Neural cell (in vitro differentiated cells): Measurements from ENCODE around the gene SH3PXD2B. TPM values are rescaled to one million over a fixed set of nuclear protein-coding genes. Genes with fewer than 3 reads are reported as not detected.

Source experiments
- H2AFZ ChIP-seq: fragments of 200-600, 300-800 bp; sonication (generic), shearing (Covaris generic); 2 replicates; pipeline ENCODE4 v1.6.0; 2014; ENCODE audit warnings: low read depth, mild to moderate bottlenecking, antibody characterized with exemption, low read length, moderate library complexity
- H3F3A ChIP-seq: fragments of 200-600 bp; shearing (Covaris generic); 2 replicates; pipeline ENCODE4 v1.6.1; 2016; ENCODE audit warnings: mild to moderate bottlenecking, moderate library complexity, mixed read lengths, antibody characterized with exemption, low read length; ENCODE audit not compliant: insufficient read depth, poor library complexity, severe bottlenecking
- H3K27ac ChIP-seq: fragments of 200-600, 300-800 bp; sonication (generic), shearing (Covaris generic); 2 replicates; pipeline ENCODE4 v1.5.1; 2014; ENCODE audit warnings: mild to moderate bottlenecking, low read length, moderate library complexity
- H3K27me3 ChIP-seq: fragments of 300-800, 200-600 bp; sonication (generic), shearing (Covaris generic); 2 replicates; pipeline ENCODE4 v1.6.0; 2014; ENCODE audit warnings: mild to moderate bottlenecking, low read depth, low read length, moderate library complexity; ENCODE audit not compliant: insufficient read depth
- H3K36me3 ChIP-seq: fragments of 300-800, 200-600 bp; sonication (generic), shearing (Covaris generic); 2 replicates; pipeline ENCODE4 v1.5.1; 2014; ENCODE audit warnings: mild to moderate bottlenecking, antibody characterized with exemption, low read length, moderate library complexity; ENCODE audit not compliant: insufficient read depth
- H3K4me2 ChIP-seq: fragments of 300-800, 200-600 bp; sonication (generic), shearing (Covaris generic); 2 replicates; pipeline ENCODE4 v1.6.0; 2014; ENCODE audit warnings: mild to moderate bottlenecking, low read length
- H3K4me3 ChIP-seq: fragments of 300-800, 200-600 bp; sonication (generic), shearing (Covaris generic); 2 replicates; pipeline ENCODE4 v1.5.1; 2014; ENCODE audit warnings: mild to moderate bottlenecking, low read length, moderate library complexity
- H3K79me2 ChIP-seq: fragments of 200-600 bp; shearing (Covaris generic); replicated peaks from 2 replicates; pipeline ENCODE4 v1.6.0; 2014; ENCODE audit warnings: mild to moderate bottlenecking, low read length, moderate library complexity; ENCODE audit not compliant: insufficient read depth
- H3K9ac ChIP-seq: fragments of 300-800, 200-600 bp; sonication (generic), shearing (Covaris generic); 2 replicates; pipeline ENCODE4 v1.6.1; 2016; ENCODE audit warnings: mild to moderate bottlenecking, low read length, mixed read lengths
- H3K9me2 ChIP-seq: fragments of 200-600 bp; shearing (Covaris generic); 2 replicates; pipeline ENCODE4 v1.6.1; 2016; ENCODE audit warnings: mild to moderate bottlenecking, low read length, mixed read lengths; ENCODE audit not compliant: insufficient read depth
- H3K9me3 ChIP-seq: fragments of 200-600, 300-800 bp; sonication (generic), shearing (Covaris generic); 2 replicates; pipeline ENCODE4 v1.6.1; 2016; ENCODE audit warnings: mild to moderate bottlenecking, mixed run types, low read length, moderate library complexity, mixed read lengths
- H4K20me1 ChIP-seq: fragments of 200-600 bp; shearing (Covaris generic); 2 replicates; pipeline ENCODE4 v1.6.1; 2016; ENCODE audit warnings: mild to moderate bottlenecking, mixed run types; ENCODE audit not compliant: insufficient read depth
- EP300 ChIP-seq: fragments of 450-650 bp; conservative IDR thresholded peaks from 2 replicates; pipeline ENCODE4 v1.6.1; 2014; ENCODE audit warnings: antibody characterized with exemption, mild to moderate bottlenecking, moderate library complexity; ENCODE audit not compliant: poor library complexity, severe bottlenecking
- EZH2 ChIP-seq: fragments of 200-600, 300-800 bp; shearing (Covaris generic), sonication (generic); IDR thresholded peaks from 2 replicates; pipeline ENCODE4 v1.6.1; 2014; ENCODE audit warnings: antibody characterized with exemption, low read length, borderline replicate concordance, mild to moderate bottlenecking; ENCODE audit not compliant: insufficient read depth, poor library complexity, severe bottlenecking
- MXI1 ChIP-seq: fragments of 450-650 bp; conservative IDR thresholded peaks from 2 replicates; pipeline ENCODE4 v1.6.1; 2014; ENCODE audit warnings: antibody characterized with exemption, mild to moderate bottlenecking; ENCODE audit not compliant: poor library complexity, severe bottlenecking
- POLR2AphosphoS5 ChIP-seq: IDR thresholded peaks from 2 replicates; pipeline ENCODE4 v1.6.1; 2012
- RAD21 ChIP-seq: fragments of 450-650 bp; conservative IDR thresholded peaks from 2 replicates; pipeline ENCODE4 v1.6.1; 2014; ENCODE audit warnings: antibody characterized with exemption, mild to moderate bottlenecking, moderate library complexity
- SMC3 ChIP-seq: fragments of 450-650 bp; conservative IDR thresholded peaks from 2 replicates; pipeline ENCODE4 v1.6.1; 2014; ENCODE audit warnings: antibody characterized with exemption, mild to moderate bottlenecking, moderate library complexity; ENCODE audit not compliant: poor library complexity
- TAF1 ChIP-seq: IDR thresholded peaks from 2 replicates; pipeline ENCODE4 v1.6.1; 2012; ENCODE audit warnings: low read depth
- polyA plus RNA-seq: library from polyadenylated mRNA; depleted of rRNA; stranded (reverse); fragments of >200 nt; gene quantifications from 2 replicates; pipeline ENCODE4 v1.2.3, GENCODE V29; 2014
- TF ChIP-seq, protein P1 (sequence below): fragments of 450-650 bp; IDR thresholded peaks from 2 replicates; pipeline ENCODE4 v1.5.1; 2014; ENCODE audit warnings: antibody characterized with exemption, mild to moderate bottlenecking, moderate library complexity; ENCODE audit not compliant: poor library complexity, severe bottlenecking
- TF ChIP-seq, protein P2 (sequence below): IDR thresholded peaks from 2 replicates; pipeline ENCODE4 v1.6.1; 2012; ENCODE audit warnings: borderline replicate concordance

SH3PXD2B gene
- polyA plus RNA-seq, 1 donor from 2014 or later, result 11.7 TPM

DNA sequence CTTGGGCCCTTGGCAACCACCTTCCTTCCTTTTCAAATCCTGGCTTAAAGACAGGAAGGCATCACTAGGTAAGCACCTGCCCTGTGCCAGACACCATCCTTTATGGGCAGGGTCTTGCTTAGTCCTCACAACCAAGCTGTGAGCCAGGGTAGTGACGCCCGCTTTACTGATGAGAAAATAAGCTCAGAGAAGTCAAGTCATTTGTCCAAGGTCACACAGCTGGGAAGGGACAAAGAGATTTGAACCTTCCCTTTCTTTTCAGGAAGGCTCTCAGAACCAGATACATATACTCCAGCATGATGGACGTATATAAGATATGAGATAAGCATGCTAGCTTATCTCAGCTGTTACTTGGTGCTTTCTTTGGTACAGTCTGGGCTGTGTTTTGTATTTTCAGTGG is 76.9 kb downstream of the SH3PXD2B start:
- no peaks in the 10 kb centered on the region for H3K9me3 ChIP-seq
- H3K27me3 ChIP-seq, result no peaks in the 10 kb centered on the region
- H2AFZ ChIP-seq, result no peak overlapping the region
- no peaks in the 10 kb centered on the region for H3K36me3 ChIP-seq
- TF ChIP-seq SMC3 (no peak), RAD21 (no peak), EP300 (no peak), POLR2AphosphoS5 (no peak), TAF1 (no peak), EZH2 (no peak), MXI1 (no peak)
- TF ChIP-seq, protein P1, sequence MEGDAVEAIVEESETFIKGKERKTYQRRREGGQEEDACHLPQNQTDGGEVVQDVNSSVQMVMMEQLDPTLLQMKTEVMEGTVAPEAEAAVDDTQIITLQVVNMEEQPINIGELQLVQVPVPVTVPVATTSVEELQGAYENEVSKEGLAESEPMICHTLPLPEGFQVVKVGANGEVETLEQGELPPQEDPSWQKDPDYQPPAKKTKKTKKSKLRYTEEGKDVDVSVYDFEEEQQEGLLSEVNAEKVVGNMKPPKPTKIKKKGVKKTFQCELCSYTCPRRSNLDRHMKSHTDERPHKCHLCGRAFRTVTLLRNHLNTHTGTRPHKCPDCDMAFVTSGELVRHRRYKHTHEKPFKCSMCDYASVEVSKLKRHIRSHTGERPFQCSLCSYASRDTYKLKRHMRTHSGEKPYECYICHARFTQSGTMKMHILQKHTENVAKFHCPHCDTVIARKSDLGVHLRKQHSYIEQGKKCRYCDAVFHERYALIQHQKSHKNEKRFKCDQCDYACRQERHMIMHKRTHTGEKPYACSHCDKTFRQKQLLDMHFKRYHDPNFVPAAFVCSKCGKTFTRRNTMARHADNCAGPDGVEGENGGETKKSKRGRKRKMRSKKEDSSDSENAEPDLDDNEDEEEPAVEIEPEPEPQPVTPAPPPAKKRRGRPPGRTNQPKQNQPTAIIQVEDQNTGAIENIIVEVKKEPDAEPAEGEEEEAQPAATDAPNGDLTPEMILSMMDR, result no peak
- TF ChIP-seq, protein P2, sequence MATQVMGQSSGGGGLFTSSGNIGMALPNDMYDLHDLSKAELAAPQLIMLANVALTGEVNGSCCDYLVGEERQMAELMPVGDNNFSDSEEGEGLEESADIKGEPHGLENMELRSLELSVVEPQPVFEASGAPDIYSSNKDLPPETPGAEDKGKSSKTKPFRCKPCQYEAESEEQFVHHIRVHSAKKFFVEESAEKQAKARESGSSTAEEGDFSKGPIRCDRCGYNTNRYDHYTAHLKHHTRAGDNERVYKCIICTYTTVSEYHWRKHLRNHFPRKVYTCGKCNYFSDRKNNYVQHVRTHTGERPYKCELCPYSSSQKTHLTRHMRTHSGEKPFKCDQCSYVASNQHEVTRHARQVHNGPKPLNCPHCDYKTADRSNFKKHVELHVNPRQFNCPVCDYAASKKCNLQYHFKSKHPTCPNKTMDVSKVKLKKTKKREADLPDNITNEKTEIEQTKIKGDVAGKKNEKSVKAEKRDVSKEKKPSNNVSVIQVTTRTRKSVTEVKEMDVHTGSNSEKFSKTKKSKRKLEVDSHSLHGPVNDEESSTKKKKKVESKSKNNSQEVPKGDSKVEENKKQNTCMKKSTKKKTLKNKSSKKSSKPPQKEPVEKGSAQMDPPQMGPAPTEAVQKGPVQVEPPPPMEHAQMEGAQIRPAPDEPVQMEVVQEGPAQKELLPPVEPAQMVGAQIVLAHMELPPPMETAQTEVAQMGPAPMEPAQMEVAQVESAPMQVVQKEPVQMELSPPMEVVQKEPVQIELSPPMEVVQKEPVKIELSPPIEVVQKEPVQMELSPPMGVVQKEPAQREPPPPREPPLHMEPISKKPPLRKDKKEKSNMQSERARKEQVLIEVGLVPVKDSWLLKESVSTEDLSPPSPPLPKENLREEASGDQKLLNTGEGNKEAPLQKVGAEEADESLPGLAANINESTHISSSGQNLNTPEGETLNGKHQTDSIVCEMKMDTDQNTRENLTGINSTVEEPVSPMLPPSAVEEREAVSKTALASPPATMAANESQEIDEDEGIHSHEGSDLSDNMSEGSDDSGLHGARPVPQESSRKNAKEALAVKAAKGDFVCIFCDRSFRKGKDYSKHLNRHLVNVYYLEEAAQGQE, result no peak
- no peaks in the 10 kb centered on the region for H3F3A ChIP-seq
- H3K79me2 ChIP-seq, result no peaks in the 10 kb centered on the region
- H3K9me2 ChIP-seq, result no peaks in the 10 kb centered on the region
- no peak overlapping the region for H3K4me3 ChIP-seq
- H3K27ac ChIP-seq, result no peak overlapping the region
- H3K9ac ChIP-seq, result no peak overlapping the region
- H4K20me1 ChIP-seq, result no peaks in the 10 kb centered on the region
- no peak overlapping the region for H3K4me2 ChIP-seq

DNA sequence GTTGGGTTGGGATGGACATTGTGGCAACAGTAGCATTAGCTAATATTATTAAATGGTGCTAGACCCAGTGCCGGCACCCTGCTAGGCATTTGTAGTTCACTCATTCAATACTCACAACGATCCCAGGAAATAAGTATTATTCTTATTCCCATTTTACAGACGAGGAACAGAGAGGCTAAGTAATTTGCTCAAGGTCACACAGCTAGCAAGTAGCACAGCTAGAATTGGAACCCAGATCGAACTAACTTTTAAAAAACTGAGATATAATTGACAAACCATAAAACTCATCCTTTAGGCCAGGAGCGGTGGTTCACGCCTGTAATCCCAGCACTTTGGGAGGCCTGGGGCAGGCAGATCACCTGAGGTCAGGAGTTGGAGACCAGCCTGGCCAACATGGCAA is 79.5 kb downstream of the SH3PXD2B start:
- TF ChIP-seq MXI1 (no peak), EZH2 (no peak)

DNA sequence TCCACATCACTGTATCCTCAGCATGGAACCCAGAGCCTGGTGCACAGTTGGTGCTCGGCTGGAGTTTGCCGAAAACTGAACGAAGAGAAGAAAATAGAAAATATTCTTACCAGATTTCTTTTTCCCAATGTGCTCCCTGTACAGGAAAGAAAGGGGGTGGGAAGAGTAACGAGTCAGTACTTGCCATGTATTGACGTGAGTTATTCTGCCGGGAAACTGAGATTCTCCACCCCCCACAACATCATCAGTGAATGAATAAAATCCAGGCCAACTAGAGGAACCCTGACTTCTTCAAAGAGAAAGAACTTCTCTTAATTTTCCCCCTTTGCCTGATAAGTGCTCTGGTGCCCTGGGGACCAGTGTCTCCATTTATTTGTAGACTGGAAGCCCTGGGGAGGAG is 80.6 kb downstream of the SH3PXD2B start:
- H3K9ac ChIP-seq, result no peak overlapping the region
- no peak overlapping the region for H2AFZ ChIP-seq
- H3K9me3 ChIP-seq, result no peaks in the 10 kb centered on the region
- H3K79me2 ChIP-seq, result no peaks in the 10 kb centered on the region
- H3K4me2 ChIP-seq, result no peak overlapping the region
- no peak overlapping the region for H3K4me3 ChIP-seq
- H3K27ac ChIP-seq, result no peak overlapping the region
- no peaks in the 10 kb centered on the region for H3K27me3 ChIP-seq
- H3F3A ChIP-seq, result no peaks in the 10 kb centered on the region
- no peak for TF ChIP-seq EZH2
- TF ChIP-seq RAD21, result no peak
- TF ChIP-seq, protein P2, result no peak
- no peak for TF ChIP-seq TAF1
- no peak for TF ChIP-seq SMC3
- no peak for TF ChIP-seq POLR2AphosphoS5
- no peak for TF ChIP-seq EP300
- TF ChIP-seq MXI1, result no peak
- TF ChIP-seq, protein P1, result no peak
- H3K36me3 ChIP-seq, result no peaks in the 10 kb centered on the region
- H3K9me2 ChIP-seq, result no peaks in the 10 kb centered on the region
- no peaks in the 10 kb centered on the region for H4K20me1 ChIP-seq

More for the DNA sequence above, 79.5 kb downstream of the SH3PXD2B start:
- Histone ChIP-seq H4K20me1 (no peaks in the 10 kb centered on the region), H3K4me3 (no peak overlapping the region), H3K27me3 (no peaks in the 10 kb centered on the region), H3K9me3 (no peaks in the 10 kb centered on the region), H2AFZ (no peak overlapping the region), H3K27ac (no peak overlapping the region), H3K79me2 (no peaks in the 10 kb centered on the region), H3K36me3 (no peaks in the 10 kb centered on the region), H3K4me2 (no peak overlapping the region), H3K9me2 (no peaks in the 10 kb centered on the region), H3F3A (no peaks in the 10 kb centered on the region), H3K9ac (no peak overlapping the region)
